ENCODE data around the gene ADGRL1. TPM values are rescaled to one million over a fixed set of nuclear protein-coding genes. Genes with fewer than 3 reads are reported as not detected.
"Not testable (repeated sequence)": the region's sequence is repeated elsewhere in the genome, so short reads cannot be mapped to it uniquely, and the experiment has no call there.

ADGRL1 gene
- polyA plus RNA-seq, 1 donor (not counting 4 experiments of a cell fraction or from before 2014, with no cell fraction given): 3.2 TPM

DNA sequence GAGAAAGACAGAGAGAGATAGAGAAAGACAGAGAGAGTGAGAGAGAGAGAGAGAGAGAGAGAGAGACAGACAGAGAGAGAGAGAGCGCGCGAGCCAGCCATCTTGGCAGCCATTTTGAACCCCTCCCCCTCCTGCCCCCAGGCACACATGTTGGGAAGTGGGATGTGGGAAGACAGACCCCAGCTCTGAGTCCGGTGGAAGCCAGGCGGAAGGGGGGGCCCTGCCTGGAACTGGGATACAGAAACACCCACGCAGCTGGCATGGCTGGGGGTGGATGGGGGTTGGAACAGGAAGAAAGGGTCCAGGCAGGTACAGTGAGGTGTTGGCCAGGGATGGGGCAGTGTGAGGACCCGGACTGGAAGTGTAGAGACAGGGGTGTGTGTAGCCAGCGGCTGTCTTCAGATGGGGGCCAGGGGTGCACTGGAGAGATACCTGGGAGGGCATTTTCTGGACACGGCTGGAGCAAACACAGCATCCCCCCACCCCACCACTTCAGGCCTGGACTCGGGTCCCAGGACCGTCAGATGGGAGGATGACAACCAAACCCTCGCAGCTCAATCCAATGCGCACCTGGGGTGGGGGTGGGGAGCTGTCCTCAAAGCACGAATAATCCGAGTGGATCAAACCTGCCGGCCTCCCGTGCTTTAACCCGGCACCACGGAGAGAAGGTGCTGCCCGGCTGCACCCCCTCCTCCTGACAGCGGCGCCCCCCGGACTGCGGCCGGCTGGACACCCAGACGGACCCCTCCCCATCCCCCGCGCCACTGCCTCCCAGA is 1.1 kb downstream of the ADGRL1 start:
- H3K27me3 ChIP-seq (ENCODE audit: control insufficient read depth, extremely low read depth, insufficient read depth, low read length): peaks cover 22% of the 10 kb centered on the region
- H3K36me3 ChIP-seq (ENCODE audit: control insufficient read depth in 2 of 2, extremely low read depth in 1 of 2, insufficient read depth in 2 of 2, low read length in 2 of 2); FAIRE-seq; H3K9me1 ChIP-seq (ENCODE audit: control insufficient read depth, extremely low read depth, insufficient read depth, low read length); DNase-seq (ENCODE audit: low read depth, low spot score); H3K9ac ChIP-seq (ENCODE audit: control insufficient read depth, extremely low read depth, insufficient read depth, low read length); H3K79me2 ChIP-seq (ENCODE audit: control insufficient read depth, insufficient read depth, low read length); dilution Hi-C loops (cut with MboI; ENCODE audit: extremely low pct_ligation_motif_present, low sequenced_read_pairs); H3K27ac ChIP-seq (ENCODE audit: control insufficient read depth, insufficient read depth, low read length); H4K20me1 ChIP-seq (ENCODE audit: control insufficient read depth, extremely low read depth, insufficient read depth, low read length); H2AFZ ChIP-seq (ENCODE audit: control insufficient read depth, low read length); H3K4me1 ChIP-seq (ENCODE audit: control insufficient read depth, extremely low read depth, insufficient read depth, low read length); H3K9me3 ChIP-seq (ENCODE audit: control insufficient read depth, low read depth, low read length): not testable (repeated sequence)
- H3K4me3 ChIP-seq (ENCODE audit: control insufficient read depth in 2 of 3, extremely low read depth in 1 of 3, insufficient read depth in 2 of 3, low read depth in 1 of 3, low read length in 3 of 3): peak overlapping the region in 1 of 3 experiments; percentile 37
- peak; percentile 87 for TF ChIP-seq EZH2 (IDR thresholded peaks at IDR 0.05; ENCODE audit: low read length)
- peak overlapping the region; percentile 22 for H3K4me2 ChIP-seq (ENCODE audit: control insufficient read depth, extremely low read depth, insufficient read depth, low read depth, low read length)

DNA sequence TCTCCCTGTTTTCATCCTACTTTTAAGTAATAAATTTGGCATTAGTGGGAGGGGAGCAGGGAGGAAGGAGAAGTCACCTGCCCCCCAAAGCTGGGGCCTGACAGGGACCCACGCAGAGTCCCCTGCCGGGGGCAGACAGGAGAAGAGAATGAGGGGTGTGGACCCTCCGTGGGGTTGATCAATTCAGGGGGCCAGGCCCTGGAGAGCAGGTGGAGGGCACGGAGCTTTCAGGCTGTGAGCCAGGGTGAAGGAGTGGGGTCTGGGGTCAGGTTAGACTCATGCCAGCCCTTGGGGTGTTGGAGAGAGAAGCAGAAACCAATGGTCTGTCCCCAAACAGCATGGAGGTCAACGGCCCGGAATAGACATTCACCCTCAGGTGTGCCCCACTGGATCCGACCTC is 1.8 kb downstream of the ADGRL1 start:
- dilution Hi-C loops (cut with MboI; ENCODE audit: extremely low pct_ligation_motif_present, low sequenced_read_pairs); H4K20me1 ChIP-seq (ENCODE audit: control insufficient read depth, extremely low read depth, insufficient read depth, low read length); H3K36me3 ChIP-seq (ENCODE audit: control insufficient read depth in 2 of 2, extremely low read depth in 1 of 2, insufficient read depth in 2 of 2, low read length in 2 of 2); H3K4me3 ChIP-seq (ENCODE audit: control insufficient read depth in 2 of 3, extremely low read depth in 1 of 3, insufficient read depth in 2 of 3, low read depth in 1 of 3, low read length in 3 of 3); H3K9me3 ChIP-seq (ENCODE audit: control insufficient read depth, low read depth, low read length); H3K27ac ChIP-seq (ENCODE audit: control insufficient read depth, insufficient read depth, low read length); H2AFZ ChIP-seq (ENCODE audit: control insufficient read depth, low read length); FAIRE-seq; H3K4me2 ChIP-seq (ENCODE audit: control insufficient read depth, extremely low read depth, insufficient read depth, low read depth, low read length); H3K9me1 ChIP-seq (ENCODE audit: control insufficient read depth, extremely low read depth, insufficient read depth, low read length); H3K79me2 ChIP-seq (ENCODE audit: control insufficient read depth, insufficient read depth, low read length); H3K4me1 ChIP-seq (ENCODE audit: control insufficient read depth, extremely low read depth, insufficient read depth, low read length); H3K9ac ChIP-seq (ENCODE audit: control insufficient read depth, extremely low read depth, insufficient read depth, low read length); DNase-seq (ENCODE audit: low read depth, low spot score): not testable (repeated sequence)
- peaks cover 18% of the 10 kb centered on the region for H3K27me3 ChIP-seq (ENCODE audit: control insufficient read depth, extremely low read depth, insufficient read depth, low read length)

DNA sequence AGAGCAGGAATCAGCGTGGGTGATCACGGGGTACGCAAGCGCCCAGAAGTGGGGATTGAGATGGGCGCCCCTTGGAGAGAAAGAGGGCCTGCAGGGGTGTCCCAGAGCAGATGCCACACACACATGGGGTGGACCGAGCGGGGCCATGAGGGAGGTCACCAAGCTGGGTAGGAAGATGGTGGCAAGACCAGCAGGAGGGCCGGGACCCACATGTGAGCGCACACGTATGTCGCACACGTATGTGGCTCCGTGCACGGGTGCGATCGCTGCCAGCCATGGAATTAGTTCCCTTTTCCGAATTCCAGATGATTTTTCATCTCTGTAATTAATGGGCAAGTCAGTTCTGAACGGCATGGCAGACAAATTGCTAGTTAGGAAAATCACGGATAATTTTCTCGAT is 2.2 kb downstream of the ADGRL1 start:
- H3K36me3 ChIP-seq (ENCODE audit: control insufficient read depth in 2 of 2, extremely low read depth in 1 of 2, insufficient read depth in 2 of 2, low read length in 2 of 2); H2AFZ ChIP-seq (ENCODE audit: control insufficient read depth, low read length); H3K4me3 ChIP-seq (ENCODE audit: control insufficient read depth in 2 of 3, extremely low read depth in 1 of 3, insufficient read depth in 2 of 3, low read depth in 1 of 3, low read length in 3 of 3); H3K9ac ChIP-seq (ENCODE audit: control insufficient read depth, extremely low read depth, insufficient read depth, low read length); H4K20me1 ChIP-seq (ENCODE audit: control insufficient read depth, extremely low read depth, insufficient read depth, low read length); H3K27ac ChIP-seq (ENCODE audit: control insufficient read depth, insufficient read depth, low read length); H3K4me1 ChIP-seq (ENCODE audit: control insufficient read depth, extremely low read depth, insufficient read depth, low read length); H3K9me1 ChIP-seq (ENCODE audit: control insufficient read depth, extremely low read depth, insufficient read depth, low read length); H3K9me3 ChIP-seq (ENCODE audit: control insufficient read depth, low read depth, low read length); FAIRE-seq; H3K4me2 ChIP-seq (ENCODE audit: control insufficient read depth, extremely low read depth, insufficient read depth, low read depth, low read length); DNase-seq (ENCODE audit: low read depth, low spot score); dilution Hi-C loops (cut with MboI; ENCODE audit: extremely low pct_ligation_motif_present, low sequenced_read_pairs); H3K79me2 ChIP-seq (ENCODE audit: control insufficient read depth, insufficient read depth, low read length): not testable (repeated sequence)
- H3K27me3 ChIP-seq (ENCODE audit: control insufficient read depth, extremely low read depth, insufficient read depth, low read length): peaks cover 16% of the 10 kb centered on the region
